ENCODE measurements around the gene CDH26.
A peak's percentile ranks its signal among the peaks of the same experiment; 100 is the strongest.
"Not testable (repeated sequence)": the region's sequence is repeated elsewhere in the genome, so short reads cannot be mapped to it uniquely, and the experiment has no call there.

The CDH26 gene

GRCh38 chr20:60041436-60042165 lies 83.4 kb downstream of the CDH26 start:
- DNase-seq (ENCODE audit: low read depth in 1 of 2, low spot score in 1 of 2), result not testable (repeated sequence)

- no peak for DNase-seq (ENCODE audit: low read depth in 1 of 2, low spot score in 1 of 2)
These were observed 85.2 kb downstream of the CDH26 start for GRCh38 chr20:60043435-60043834.

GRCh38 chr20:60046011-60046413 lies 87.8 kb downstream of the CDH26 start:
- DNase-seq (ENCODE audit: low read depth in 1 of 2, low spot score in 1 of 2), result no peak

GRCh38 chr20:60046436-60046835 lies 88.2 kb downstream of the CDH26 start:
- DNase-seq (ENCODE audit: low read depth in 1 of 2, low spot score in 1 of 2), result no peak

- DNase-seq (ENCODE audit: low read depth in 1 of 2, low spot score in 1 of 2), result no peak
These were observed 88.6 kb downstream of the CDH26 start for GRCh38 chr20:60046860-60047259.

- DNase-seq (ENCODE audit: low read depth in 1 of 2, low spot score in 1 of 2), result no peak
These were observed 90.7 kb downstream of the CDH26 start for GRCh38 chr20:60048634-60049521.

GRCh38 chr20:60049601-60050000 lies 91.4 kb downstream of the CDH26 start:
- no peak for DNase-seq (ENCODE audit: low read depth in 1 of 2, low spot score in 1 of 2)

- no peak for DNase-seq (ENCODE audit: low read depth in 1 of 2, low spot score in 1 of 2)
These were observed 92.1 kb downstream of the CDH26 start for GRCh38 chr20:60050193-60050947.

GRCh38 chr20:60051911-60052310 lies 93.7 kb downstream of the CDH26 start:
- no peak for DNase-seq (ENCODE audit: low read depth in 1 of 2, low spot score in 1 of 2)

- no peak for DNase-seq (ENCODE audit: low read depth in 1 of 2, low spot score in 1 of 2)
These were observed 94.1 kb downstream of the CDH26 start for GRCh38 chr20:60052322-60052721.

- no peak for DNase-seq (ENCODE audit: low read depth in 1 of 2, low spot score in 1 of 2)
These were observed 95.0 kb downstream of the CDH26 start for GRCh38 chr20:60053125-60053817.

GRCh38 chr20:60053818-60054190 lies 95.6 kb downstream of the CDH26 start:
- no peak for DNase-seq (ENCODE audit: low read depth in 1 of 2, low spot score in 1 of 2)

- DNase-seq (ENCODE audit: low read depth in 1 of 2, low spot score in 1 of 2), result no peak
These were observed 96.8 kb downstream of the CDH26 start for GRCh38 chr20:60054716-60055634.

- no peak for DNase-seq (ENCODE audit: low read depth in 1 of 2, low spot score in 1 of 2)
These were observed 97.5 kb downstream of the CDH26 start for GRCh38 chr20:60055740-60056139.

- no peak for DNase-seq (ENCODE audit: low read depth in 1 of 2, low spot score in 1 of 2)
These were observed 98.3 kb downstream of the CDH26 start for GRCh38 chr20:60056407-60057122.

- peak; percentile 26 to 64 for DNase-seq (ENCODE audit: low read depth in 1 of 2, low spot score in 1 of 2)
These were observed 99.1 kb downstream of the CDH26 start for GRCh38 chr20:60057123-60057865.

GRCh38 chr20:60057866-60058807 lies 99.9 kb downstream of the CDH26 start:
- DNase-seq (ENCODE audit: low read depth in 1 of 2, low spot score in 1 of 2), result no peak

- DNase-seq (ENCODE audit: low read depth in 1 of 2, low spot score in 1 of 2), result no peak
These were observed 100.7 kb downstream of the CDH26 start for GRCh38 chr20:60058879-60059278.

Measured in activated CD4-positive, alpha-beta T cell treated with anti-CD3 and anti-CD28 coated beads, Interleukin-2, amount 50 U/mL, for 24 hours (primary cell).